Transverse colon (tissue), 4 donors: ENCODE data around the gene OAS3.

Experiments used
- CTCF ChIP-seq, 5 experiments: fragments of 200-600 bp in 3 of 5; fragments of 450-650 bp in 2 of 5; sonication (generic) in 3 of 5; IDR thresholded peaks; 1 replicate in 2 of 5; 2 replicates in 3 of 5; pipeline ENCODE4 v1.5.1; 2016 to 2017; ENCODE audit warnings: antibody characterized with exemption in 5 of 5, inconsistent platforms in 3 of 5, mild to moderate bottlenecking in 2 of 5, moderate library complexity in 1 of 5
- EP300 ChIP-seq: sonication (generic); formaldehyde crosslinking; IDR thresholded peaks from one replicate; pipeline ENCODE4 v1.6.1; 2017; ENCODE audit warnings: antibody characterized with exemption, low read depth
- POLR2A ChIP-seq: fragments of 450-650 bp; IDR thresholded peaks from one replicate; pipeline ENCODE4 v1.6.1; 2016; ENCODE audit warnings: antibody characterized with exemption, mild to moderate bottlenecking, moderate library complexity
- POLR2AphosphoS5 ChIP-seq, 3 donors: sonication (generic); formaldehyde crosslinking; IDR thresholded peaks; one replicate each; pipeline ENCODE4 v1.6.1; 2016; ENCODE audit warnings: antibody characterized with exemption in 3 of 3

GRCh38 chr12:112927475-112927874, 10.8 kb upstream of the OAS3 start:
- TF ChIP-seq POLR2A (no peak), CTCF (IDR thresholded peaks at IDR 0.05) (no peak), EP300 (no peak), POLR2AphosphoS5 (IDR thresholded peaks at IDR 0.05) (no peak)
